Kidney (tissue), 14 donors: ENCODE data around the gene CCM2. TPM values are rescaled to one million over a fixed set of nuclear protein-coding genes. Genes with fewer than 3 reads are reported as not detected.

ENCODE experiments used
- DNase-seq, 5 donors: peaks; one replicate each; pipeline ENCODE4 v3.0.0-alpha.2; 2013 to 2020
- FAIRE-seq: peaks from 2 replicates; lab custom pipeline; 2012; peaks lifted over from hg19 to GRCh38; lab: Jason Lieb, UNC
- H3K27ac ChIP-seq, 2 donors: one replicate each; pipeline ENCODE4 v1.7.0; 2013; ENCODE audit warnings: low read depth in 2 of 2, low read length in 2 of 2, inconsistent platforms in 1 of 2
- H3K27me3 ChIP-seq: one replicate; pipeline ENCODE4 v1.7.1; 2013; ENCODE audit warnings: low read length, inconsistent platforms; ENCODE audit not compliant: control insufficient read depth, insufficient read depth
- H3K36me3 ChIP-seq, 3 donors: one replicate each; pipeline versions ENCODE4 v1.7.0 to v1.7.1; 2013; ENCODE audit warnings: low read length in 3 of 3, control low read depth in 1 of 3, inconsistent platforms in 1 of 3; ENCODE audit not compliant: insufficient read depth in 3 of 3, control insufficient read depth in 2 of 3
- H3K4me1 ChIP-seq, 3 donors: one replicate each; pipeline versions ENCODE4 v1.7.0 to v1.7.1; 2013; ENCODE audit warnings: low read length in 3 of 3, inconsistent platforms in 1 of 3, low read depth in 1 of 3; ENCODE audit not compliant: control insufficient read depth in 2 of 3, insufficient read depth in 2 of 3
- H3K4me3 ChIP-seq, 3 donors: one replicate each; pipeline versions ENCODE4 v1.7.0 to v1.8.1; 2013; ENCODE audit warnings: low read length in 3 of 3, control low read depth in 1 of 3, inconsistent platforms in 1 of 3
- H3K9ac ChIP-seq, 3 donors: one replicate each; pipeline versions ENCODE4 v1.7.0 to v1.7.1; 2013; ENCODE audit warnings: low read length in 3 of 3, control low read depth in 1 of 3, inconsistent platforms in 1 of 3
- H3K9me3 ChIP-seq, 3 donors: one replicate each; pipeline versions ENCODE4 v1.7.0 to v1.7.1; 2013; ENCODE audit warnings: low read length in 3 of 3, control low read depth in 1 of 3, inconsistent platforms in 1 of 3; ENCODE audit not compliant: control insufficient read depth in 2 of 3, insufficient read depth in 1 of 3
- CTCF ChIP-seq: IDR thresholded peaks from 3 replicates; pipeline ENCODE4 v1.5.1; 2012; ENCODE audit warnings: mild to moderate bottlenecking, moderate library complexity, borderline replicate concordance; ENCODE audit not compliant: insufficient read depth; ENCODE audit errors: extremely low read depth
- intact Hi-C: fragments of 100-400 bp; cut with DNase I; formaldehyde crosslinking; loops from one replicate; pipeline ENCODE4 v1.11.1; 2022
- polyA plus RNA-seq: library from polyadenylated mRNA; stranded (reverse); fragments of 350-450 nt; fragmentation: Illumina TruSeq; extraction: RNeasy Lipid Tissue Mini Kit (QIAGEN cat#74804); gene quantifications from one replicate; pipeline ENCODE4 v1.2.3, GENCODE V29; 2014; ENCODE audit warnings: low read depth, low replicate concordance; ENCODE audit not compliant: insufficient read depth
- total RNA-seq: library from RNA; stranded (reverse); fragmentation: NEBNext Ultra II Directional; extraction: Animal tissue kit (Norgen Biotek cat#: 25700); gene quantifications from one replicate; pipeline ENCODE4 v1.2.1, GENCODE V29; 2021
- donor health status: control.
- donor health status: control.
- donor health status: control.
- donor health status: control.
- donor health status: control.
- donor health status: DM: yes; HTN: yes; CAD: no.
- donor health status: Normal renal cell carcinoma (clear cell type).

CCM2 gene
- total and polyA plus RNA-seq, 2 donors from 2014 or later: 35.0 to 37.8 TPM

- intact Hi-C loops: no loop called here
- Histone ChIP-seq H3K27ac (no peak overlapping the region), H3K4me3 (no peak overlapping the region), H3K9me3 (no peaks in the 10 kb centered on the region), H3K4me1 (no peaks in the 10 kb centered on the region), H3K27me3 (no peaks in the 10 kb centered on the region), H3K36me3 (peaks cover 0 to 2% (median 0%) of the 10 kb centered on the region in 3 donors), H3K9ac (no peak overlapping the region)
- no peak for TF ChIP-seq CTCF
- FAIRE-seq: no peak
- no peak for DNase-seq
Observed at GRCh38 chr7:45055016-45055415, 55.0 kb downstream of the CCM2 start.

GRCh38 chr7:45055594-45056219 is 55.7 kb downstream of the CCM2 start:
- Histone ChIP-seq H3K36me3 (peaks cover 0 to 2% (median 0%) of the 10 kb centered on the region in 3 donors), H3K27me3 (no peaks in the 10 kb centered on the region), H3K27ac (no peak overlapping the region), H3K9me3 (no peaks in the 10 kb centered on the region), H3K4me3 (no peak overlapping the region), H3K9ac (no peak overlapping the region), H3K4me1 (no peaks in the 10 kb centered on the region)
- DNase-seq (no peak), FAIRE-seq (no peak)
- intact Hi-C loops: no loop called here
- TF ChIP-seq CTCF: no peak

GRCh38 chr7:45057878-45058277 is 57.9 kb downstream of the CCM2 start:
- Histone ChIP-seq H3K4me3 (no peak overlapping the region), H3K4me1 (no peaks in the 10 kb centered on the region), H3K36me3 (peaks cover 0 to 2% (median 0%) of the 10 kb centered on the region in 3 donors), H3K27ac (no peak overlapping the region), H3K9me3 (no peaks in the 10 kb centered on the region), H3K27me3 (no peaks in the 10 kb centered on the region), H3K9ac (no peak overlapping the region)
- no peak for FAIRE-seq
- no peak for TF ChIP-seq CTCF
- intact Hi-C loops: no loop called here
- DNase-seq: no peak

- Histone ChIP-seq H3K27me3 (no peaks in the 10 kb centered on the region), H3K4me1 (no peaks in the 10 kb centered on the region), H3K9me3 (no peaks in the 10 kb centered on the region), H3K27ac (no peak overlapping the region), H3K36me3 (peaks cover 0 to 10% (median 0%) of the 10 kb centered on the region in 3 donors), H3K9ac (no peak overlapping the region), H3K4me3 (no peak overlapping the region)
- no peak for TF ChIP-seq CTCF
- intact Hi-C loops: no loop called here
- FAIRE-seq (no peak), DNase-seq (no peak)
Observed at GRCh38 chr7:45060295-45060694, 60.3 kb downstream of the CCM2 start.
